Stimulated activated naive B cell treated with anti-CD40 and anti-IgM and Interleukin-4, amounts not matched to agents 10 μg/mL and 1 μg/mL and 100 μg/mL, for 72 hours (primary cell): ENCODE data around the gene LIPE.
A peak's percentile ranks its signal among the peaks of the same experiment; 100 is the strongest.

ENCODE experiments used
- ATAC-seq, 2 donors: fragments of 150-1000 bp; cut with Tn5 transposase; replicated peaks; 2 replicates each; pipeline ENCODE4 v1.10.0; 2021; ENCODE audit warnings: moderate library complexity in 1 of 2
- DNase-seq: peaks from one replicate; pipeline ENCODE4 v3.0.0; 2021
- H3K27ac Mint-ChIP-seq: one replicate; pipeline ENCODE4 v1.8.0; 2022; ENCODE audit warnings: mild to moderate bottlenecking, mixed read lengths
- H3K27me3 Mint-ChIP-seq, 2 donors: one replicate each; pipeline ENCODE4 v1.8.0; 2022; ENCODE audit warnings: mixed read lengths in 2 of 2
- H3K36me3 Mint-ChIP-seq, 2 donors: one replicate each; pipeline ENCODE4 v1.8.0; 2022; ENCODE audit warnings: mixed read lengths in 2 of 2, mild to moderate bottlenecking in 1 of 2
- H3K4me1 Mint-ChIP-seq, 2 donors: one replicate each; pipeline ENCODE4 v1.8.0; 2022; ENCODE audit warnings: mixed read lengths in 2 of 2, mild to moderate bottlenecking in 1 of 2
- H3K4me3 Mint-ChIP-seq, 2 donors: one replicate each; pipeline ENCODE4 v1.8.0; 2022; ENCODE audit warnings: mild to moderate bottlenecking in 2 of 2, mixed read lengths in 2 of 2, moderate library complexity in 1 of 2
- H3K9me3 Mint-ChIP-seq, 2 donors: one replicate each; pipeline ENCODE4 v1.8.0; 2022; ENCODE audit warnings: mixed read lengths in 2 of 2, mild to moderate bottlenecking in 1 of 2

The LIPE gene

DNA sequence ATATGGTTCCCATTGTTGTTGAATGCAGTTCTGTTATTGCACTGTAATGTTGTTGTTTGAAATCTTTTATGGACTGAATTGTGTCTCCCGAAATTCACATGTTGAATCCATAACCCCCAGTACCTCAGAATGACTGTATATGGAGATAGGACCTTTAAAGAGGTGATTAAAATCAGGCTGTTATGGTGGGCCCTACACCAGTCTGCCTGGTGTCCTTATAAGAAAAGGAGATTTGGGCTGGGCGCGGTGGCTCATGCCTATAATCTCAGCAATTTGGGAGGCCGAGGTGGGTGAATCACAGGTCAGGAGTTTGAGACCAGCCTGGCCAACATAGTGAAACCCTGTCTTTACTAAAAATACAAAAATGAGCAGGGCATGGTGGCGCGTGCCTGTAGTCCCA is 8.1 kb upstream of the LIPE start:
- no peak for ATAC-seq
- no peaks in the 10 kb centered on the region for H3K9me3 Mint-ChIP-seq

DNA sequence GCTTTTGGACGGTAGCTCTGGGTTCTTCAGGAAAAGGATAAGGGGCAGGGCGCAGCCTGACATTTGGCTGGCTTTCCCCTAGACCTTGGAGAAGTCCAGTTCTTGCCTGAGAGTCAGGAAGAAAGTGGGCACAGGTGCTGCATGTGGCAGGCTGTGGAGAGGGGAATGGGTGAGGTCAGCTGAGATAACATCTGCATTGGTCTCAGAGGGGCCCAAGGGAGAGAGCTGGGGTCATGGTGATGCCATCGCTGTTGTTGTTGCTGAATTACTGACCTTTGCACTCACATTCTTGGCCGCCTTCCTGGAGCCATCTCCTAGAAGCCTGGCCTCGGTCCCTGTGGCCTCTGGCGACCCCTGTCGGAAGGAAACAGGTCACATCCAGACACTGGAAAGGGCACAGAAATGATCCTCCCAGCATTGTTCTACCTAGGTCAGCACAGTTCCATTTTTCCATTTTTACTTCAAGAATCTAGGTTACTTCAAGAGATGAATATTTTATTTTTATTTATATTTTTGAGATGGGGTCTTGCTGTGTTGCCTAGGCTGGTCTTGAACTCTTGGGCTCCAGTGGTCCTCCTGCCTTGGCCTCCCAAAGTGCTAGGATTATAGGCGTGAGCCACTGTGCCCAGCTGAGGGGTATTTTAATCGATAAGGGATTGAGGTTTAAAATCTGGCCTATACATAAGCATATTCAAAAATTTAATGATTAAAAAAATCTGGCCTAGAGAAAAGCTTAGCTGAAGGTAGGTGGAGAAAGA is 6.5 kb upstream of the LIPE start:
- Mint-ChIP-seq H3K36me3 (no peaks in the 10 kb centered on the region), H3K27ac (no peak overlapping the region), H3K9me3 (no peaks in the 10 kb centered on the region), H3K4me3 (no peak overlapping the region), H3K4me1 (peaks cover 6 to 9% of the 10 kb centered on the region in 2 donors), H3K27me3 (peaks cover 1 to 3% of the 10 kb centered on the region in 2 donors)
- peak; percentile 72 to 80 for ATAC-seq
- peak; percentile 23 for DNase-seq

More for the DNA sequence above, 8.1 kb upstream of the LIPE start:
- no peaks in the 10 kb centered on the region for H3K36me3 Mint-ChIP-seq
- H3K4me1 Mint-ChIP-seq: peaks cover 6 to 10% of the 10 kb centered on the region in 2 donors
- no peak overlapping the region for H3K27ac Mint-ChIP-seq
- no peak overlapping the region for H3K4me3 Mint-ChIP-seq
- no peak for DNase-seq
- H3K27me3 Mint-ChIP-seq: peaks cover 0 to 3% of the 10 kb centered on the region in 2 donors

DNA sequence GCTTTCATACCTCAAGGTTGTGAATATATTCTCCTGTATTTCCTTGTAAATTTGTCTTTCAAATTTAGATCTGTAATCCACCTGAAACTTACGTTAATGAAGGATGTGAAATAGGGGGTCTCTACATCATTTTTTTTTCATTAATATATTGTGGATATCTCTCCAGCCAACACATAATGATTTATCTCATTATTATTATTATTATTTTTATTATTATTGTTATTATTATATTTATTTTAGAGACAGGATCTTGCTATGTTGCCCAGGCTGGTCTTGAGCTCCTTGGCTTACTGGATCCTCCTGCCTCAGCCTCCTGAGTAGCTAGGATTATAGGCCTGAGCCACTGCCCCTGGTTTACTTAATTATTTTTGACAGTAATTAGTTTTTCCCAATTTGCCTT is 4.3 kb upstream of the LIPE start:
- H3K4me3 Mint-ChIP-seq: no peak overlapping the region
- H3K36me3 Mint-ChIP-seq: no peaks in the 10 kb centered on the region
- ATAC-seq (no peak), DNase-seq (no peak)
- peaks cover 3 to 5% of the 10 kb centered on the region in 2 donors for H3K4me1 Mint-ChIP-seq
- H3K9me3 Mint-ChIP-seq: no peaks in the 10 kb centered on the region
- no peak overlapping the region for H3K27ac Mint-ChIP-seq
- H3K27me3 Mint-ChIP-seq: peaks cover 3 to 6% of the 10 kb centered on the region in 2 donors

DNA sequence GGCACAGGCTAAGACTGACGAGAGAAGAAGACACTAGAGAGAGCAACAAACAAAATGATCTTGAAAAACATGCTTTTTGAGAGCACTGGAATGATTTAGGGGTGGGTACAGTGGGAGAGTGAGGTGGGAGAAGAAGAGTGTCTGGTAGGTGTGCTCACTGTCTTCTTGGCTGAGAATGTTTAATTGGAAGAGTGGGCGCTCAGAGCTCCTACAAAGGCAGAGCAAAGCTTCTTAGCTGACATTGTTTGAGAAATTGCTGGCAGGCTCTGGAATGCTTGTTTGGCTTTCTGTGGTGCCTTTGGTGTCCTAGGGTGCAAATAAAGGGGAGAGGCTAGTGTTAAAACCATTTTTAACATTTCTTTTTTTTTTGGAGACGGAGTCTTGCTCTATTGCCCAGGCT is 1.5 kb upstream of the LIPE start:
- no peaks in the 10 kb centered on the region for H3K36me3 Mint-ChIP-seq
- H3K4me3 Mint-ChIP-seq: no peak overlapping the region
- H3K4me1 Mint-ChIP-seq: peaks cover 9 to 15% of the 10 kb centered on the region in 2 donors
- H3K27ac Mint-ChIP-seq: no peak overlapping the region
- H3K9me3 Mint-ChIP-seq: peaks cover 0 to 3% of the 10 kb centered on the region in 2 donors
- DNase-seq (no peak), ATAC-seq (no peak)
- H3K27me3 Mint-ChIP-seq: peaks cover 3 to 6% of the 10 kb centered on the region in 2 donors

DNA sequence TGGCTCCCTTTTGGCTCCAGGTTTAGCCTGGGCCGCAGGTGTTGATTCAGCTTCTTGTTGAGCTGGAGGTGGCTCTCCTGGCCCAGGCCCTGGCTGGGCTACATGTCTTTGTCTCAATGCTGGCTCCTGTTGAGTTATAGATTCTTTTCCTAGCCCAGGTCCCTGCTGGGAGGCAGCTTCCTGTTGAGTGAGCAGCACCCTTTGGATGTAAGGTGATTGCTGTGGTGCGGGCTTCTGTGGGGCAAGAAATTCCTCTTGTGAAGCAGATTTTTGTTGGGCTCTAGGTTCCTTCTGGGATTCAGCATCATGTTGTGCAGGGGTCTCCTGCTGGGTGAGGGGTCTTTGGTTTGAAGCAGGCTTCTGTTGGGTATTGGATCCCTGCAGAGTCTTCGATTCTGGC is 545 bp downstream of the LIPE start:
- Mint-ChIP-seq H3K27ac (peak overlapping the region; percentile 5), H3K4me1 (peaks cover 18 to 31% of the 10 kb centered on the region in 2 donors), H3K9me3 (peaks cover 0 to 3% of the 10 kb centered on the region in 2 donors), H3K4me3 (no peak overlapping the region), H3K27me3 (peaks cover 0 to 6% of the 10 kb centered on the region in 2 donors), H3K36me3 (peaks cover 0 to 4% of the 10 kb centered on the region in 2 donors)
- no peak for DNase-seq
- no peak for ATAC-seq

DNA sequence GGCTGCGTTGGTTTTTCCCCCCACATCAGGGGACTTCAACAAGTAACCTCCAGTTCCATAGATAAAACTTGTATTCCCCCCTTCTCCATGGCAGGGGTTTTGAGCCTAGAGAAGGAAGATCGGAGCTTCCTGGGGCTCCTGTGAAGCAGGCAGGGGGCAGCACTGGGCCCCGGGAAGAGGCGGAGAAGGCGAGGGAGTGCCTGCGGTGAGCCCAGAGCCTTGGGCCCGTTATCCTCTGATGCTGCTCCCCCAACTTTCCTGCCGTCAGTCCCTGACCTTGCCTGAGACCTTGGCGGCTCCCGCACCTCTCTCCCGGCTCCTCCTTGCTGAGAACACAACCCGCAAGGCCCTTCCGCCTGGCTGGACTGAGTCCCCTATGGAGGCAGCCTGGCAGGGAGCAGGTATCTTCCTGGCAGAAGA is 2.5 kb downstream of the LIPE start:
- H3K4me1 Mint-ChIP-seq: peaks cover 32 to 50% of the 10 kb centered on the region in 2 donors
- H3K4me3 Mint-ChIP-seq: peak overlapping the region in 1 of 2 donors; percentile 99
- no peak overlapping the region for H3K27ac Mint-ChIP-seq
- H3K27me3 Mint-ChIP-seq: peaks cover 0 to 6% of the 10 kb centered on the region in 2 donors
- no peak for DNase-seq
- peaks cover 0 to 3% of the 10 kb centered on the region in 2 donors for H3K9me3 Mint-ChIP-seq
- no peak for ATAC-seq
- H3K36me3 Mint-ChIP-seq: peaks cover 6 to 10% of the 10 kb centered on the region in 2 donors

DNA sequence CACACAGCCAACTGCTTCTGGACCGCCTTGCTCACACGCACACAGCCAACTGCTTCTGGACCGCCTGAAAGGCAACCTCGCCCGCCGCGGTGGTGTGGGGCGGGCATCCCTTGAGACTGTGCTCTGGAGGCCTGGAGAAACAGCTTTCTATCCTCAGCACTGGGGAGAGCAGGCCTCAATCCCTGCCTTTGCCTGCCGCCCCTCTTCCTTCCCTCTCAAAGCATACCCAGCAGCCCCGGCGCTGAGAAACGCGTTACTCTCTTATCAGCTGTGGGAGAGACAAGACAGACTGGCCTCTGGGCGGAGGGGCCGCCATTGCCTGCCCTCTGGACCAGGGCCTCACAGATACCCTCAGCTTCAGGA is 2.9 kb downstream of the LIPE start:
- DNase-seq (no peak), ATAC-seq (no peak)
- Mint-ChIP-seq H3K36me3 (peaks cover 6 to 10% of the 10 kb centered on the region in 2 donors), H3K4me3 (peak overlapping the region; percentile 92 to 99), H3K27me3 (peaks cover 0 to 6% of the 10 kb centered on the region in 2 donors), H3K27ac (peak overlapping the region; percentile 93), H3K4me1 (peaks cover 35 to 54% of the 10 kb centered on the region in 2 donors), H3K9me3 (peaks cover 0 to 3% of the 10 kb centered on the region in 2 donors)

DNA sequence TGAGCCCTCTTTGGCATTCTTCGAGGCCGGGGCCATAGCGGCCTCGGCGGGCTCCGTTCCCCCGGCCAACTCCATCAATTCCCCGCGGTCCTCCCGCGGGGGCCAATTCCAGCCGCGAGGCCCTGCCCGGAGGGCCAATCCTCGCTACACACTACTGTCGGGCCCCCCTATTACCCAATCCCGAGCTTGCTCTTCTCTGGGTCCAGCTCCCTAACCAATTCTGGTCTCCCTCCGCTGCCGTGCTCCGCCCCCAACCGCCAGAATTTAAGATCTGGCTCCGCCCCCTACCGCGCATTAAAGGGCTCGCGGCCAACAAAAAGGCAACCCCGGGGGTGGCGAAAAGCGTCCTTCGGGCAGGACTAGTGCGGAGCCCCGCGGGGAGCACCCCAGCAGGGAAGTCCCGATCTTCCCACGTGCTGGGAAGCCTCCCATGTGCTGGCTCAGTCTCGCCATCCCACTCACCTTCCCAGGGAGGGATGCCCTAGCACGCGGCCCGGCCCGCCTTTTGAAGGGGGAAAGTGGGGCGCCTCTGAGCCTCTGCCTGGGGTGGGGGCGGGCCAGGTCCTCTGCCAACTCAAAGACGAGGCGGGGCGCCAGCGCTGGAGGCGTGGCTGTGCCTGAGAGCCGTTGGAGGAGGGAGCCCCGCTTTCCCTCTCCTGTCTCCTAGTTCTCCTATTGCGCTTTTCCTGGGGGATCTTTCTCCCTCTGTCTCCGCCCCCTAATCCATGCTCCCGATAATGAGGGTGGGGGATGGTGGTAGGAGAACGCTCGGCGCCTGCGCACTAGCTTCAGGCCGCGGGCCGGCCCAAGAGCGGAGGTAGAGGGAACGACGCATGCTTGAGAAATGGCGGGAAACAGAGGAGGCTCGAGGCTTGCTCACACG is 3.5 kb downstream of the LIPE start:
- H3K36me3 Mint-ChIP-seq: peaks cover 8 to 12% of the 10 kb centered on the region in 2 donors
- DNase-seq (peak; percentile 94), ATAC-seq (peak; percentile 91 to 92)
- peak overlapping the region; percentile 92 to 99 for H3K4me3 Mint-ChIP-seq
- peaks cover 0 to 3% of the 10 kb centered on the region in 2 donors for H3K9me3 Mint-ChIP-seq
- peaks cover 0 to 5% of the 10 kb centered on the region in 2 donors for H3K27me3 Mint-ChIP-seq
- H3K4me1 Mint-ChIP-seq: peaks cover 36 to 57% of the 10 kb centered on the region in 2 donors
- H3K27ac Mint-ChIP-seq: peak overlapping the region; percentile 93

DNA sequence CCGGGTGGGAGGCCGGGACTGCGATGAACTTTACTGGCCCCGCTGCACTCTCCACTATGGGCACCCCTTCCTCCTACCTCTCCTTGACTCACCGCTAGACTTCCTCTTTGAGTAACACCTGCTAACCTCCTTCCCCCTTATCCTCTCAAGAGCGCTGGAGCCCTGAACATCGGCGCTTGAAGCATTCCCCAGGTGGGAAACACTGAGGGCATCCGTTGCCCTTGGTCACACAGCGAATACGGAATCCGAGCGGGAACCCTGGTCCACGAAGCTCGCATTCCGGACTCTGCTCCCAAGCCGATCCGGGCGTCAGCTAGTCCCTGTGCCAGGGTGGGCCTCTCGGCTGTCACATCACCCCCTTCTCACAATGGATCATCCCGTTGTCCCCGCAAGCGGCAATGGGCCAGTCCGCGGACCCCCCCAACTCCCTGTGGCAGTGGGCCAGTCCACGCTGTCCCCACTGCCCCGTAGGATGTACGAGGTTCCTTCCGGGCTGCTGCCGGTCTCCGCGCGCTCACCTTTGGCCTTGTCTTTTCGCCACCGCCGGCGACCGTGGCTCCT is 4.2 kb downstream of the LIPE start:
- Mint-ChIP-seq H3K4me1 (peaks cover 36 to 57% of the 10 kb centered on the region in 2 donors), H3K36me3 (peaks cover 8 to 13% of the 10 kb centered on the region in 2 donors), H3K4me3 (peak overlapping the region; percentile 92 to 99), H3K27me3 (no peaks in the 10 kb centered on the region), H3K9me3 (peaks cover 0 to 3% of the 10 kb centered on the region in 2 donors), H3K27ac (peak overlapping the region; percentile 93)
- ATAC-seq: peak; percentile 69 to 70
- peak; percentile 58 for DNase-seq

DNA sequence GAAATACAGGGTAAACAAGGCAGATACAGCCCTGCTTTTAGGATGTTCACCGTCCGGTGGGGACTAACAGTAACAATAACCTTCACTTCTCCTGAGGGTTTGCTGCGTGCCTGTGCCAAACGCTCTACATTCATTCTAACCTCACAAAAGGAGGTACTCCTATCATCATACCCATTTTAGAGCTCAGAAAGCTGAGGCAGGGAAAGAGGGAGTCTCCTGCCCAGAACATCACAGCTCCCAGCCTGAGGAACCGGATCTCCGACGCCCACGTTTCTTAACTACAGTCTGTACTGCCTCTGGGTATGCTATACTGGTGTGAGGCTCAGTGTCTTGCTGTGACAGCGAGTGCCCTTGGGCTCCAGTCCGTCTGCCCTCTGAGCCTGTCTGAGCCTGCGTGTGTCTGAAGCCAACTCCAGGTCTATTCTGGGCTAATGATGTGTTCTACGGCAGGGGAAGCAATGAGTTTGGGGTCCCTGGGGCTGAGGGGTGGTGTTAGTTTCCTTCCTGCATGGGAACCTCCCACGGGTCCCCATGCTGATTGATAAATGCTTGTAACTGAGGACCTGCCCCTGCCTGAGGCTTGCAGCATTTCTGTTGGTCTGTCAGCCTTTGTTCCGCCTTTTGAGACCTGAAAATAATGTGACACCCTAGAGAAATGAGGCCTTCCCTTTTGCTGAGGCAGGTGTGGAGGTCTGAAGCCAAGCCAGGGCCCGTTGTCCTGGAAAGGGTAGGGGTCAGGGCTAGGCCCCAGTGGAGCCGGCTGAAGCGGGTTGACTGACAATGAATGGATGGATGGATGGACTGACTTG is 4.9 kb downstream of the LIPE start:
- ATAC-seq (peak; percentile 26 to 43), DNase-seq (no peak)
- Mint-ChIP-seq H3K27ac (peak overlapping the region; percentile 93), H3K27me3 (no peaks in the 10 kb centered on the region), H3K4me1 (peaks cover 36 to 57% of the 10 kb centered on the region in 2 donors), H3K36me3 (peaks cover 8 to 13% of the 10 kb centered on the region in 2 donors), H3K4me3 (peak overlapping the region; percentile 92 to 99), H3K9me3 (peaks cover 0 to 3% of the 10 kb centered on the region in 2 donors)

DNA sequence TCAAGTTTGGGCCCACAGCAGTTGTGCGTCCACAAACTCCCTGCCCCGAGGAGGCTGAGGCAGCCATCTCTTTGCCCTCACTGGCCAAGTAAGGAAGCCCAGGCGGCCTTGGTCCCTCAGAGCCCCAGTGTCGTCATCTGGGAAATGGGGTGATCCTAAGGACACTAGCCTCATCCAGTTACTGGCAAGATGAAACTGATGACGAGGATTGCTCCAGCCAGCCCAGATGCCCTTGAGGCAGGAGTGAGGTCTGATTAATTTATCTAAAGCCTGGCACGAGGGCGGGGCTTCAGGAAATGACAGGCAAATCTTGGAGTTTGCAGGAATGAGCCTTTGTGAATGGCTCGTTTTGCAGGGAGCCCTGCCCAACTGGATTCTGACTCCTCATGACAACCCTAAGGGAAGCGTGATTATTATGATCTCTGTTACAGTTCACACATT is 5.6 kb downstream of the LIPE start:
- no peak for ATAC-seq
- H3K27ac Mint-ChIP-seq: peak overlapping the region; percentile 93
- DNase-seq: no peak
- no peaks in the 10 kb centered on the region for H3K27me3 Mint-ChIP-seq
- peaks cover 36 to 57% of the 10 kb centered on the region in 2 donors for H3K4me1 Mint-ChIP-seq
- peaks cover 8 to 13% of the 10 kb centered on the region in 2 donors for H3K36me3 Mint-ChIP-seq
- peaks cover 0 to 3% of the 10 kb centered on the region in 2 donors for H3K9me3 Mint-ChIP-seq
- peak overlapping the region in 1 of 2 donors; percentile 92 for H3K4me3 Mint-ChIP-seq

DNA sequence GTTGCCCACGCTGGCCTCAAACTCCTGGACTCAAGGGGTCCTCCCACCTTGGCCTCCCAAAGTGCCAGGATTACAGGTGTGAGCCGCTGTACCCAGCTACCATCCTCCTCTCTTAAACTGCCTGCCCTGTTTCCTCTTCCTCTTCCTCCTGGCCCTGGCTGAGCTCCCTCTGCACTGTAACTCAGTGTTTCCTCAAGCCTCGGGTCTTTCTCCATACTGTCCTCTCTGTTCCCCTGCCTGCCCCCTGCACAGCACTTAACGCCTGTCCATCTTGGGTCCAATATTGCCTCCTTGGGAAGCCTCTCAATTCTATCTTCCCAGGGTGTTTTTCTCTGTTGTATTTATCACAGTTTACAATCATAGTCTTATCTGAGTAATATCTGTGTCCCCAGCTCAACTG is 6.1 kb downstream of the LIPE start:
- Mint-ChIP-seq H3K9me3 (peaks cover 0 to 3% of the 10 kb centered on the region in 2 donors), H3K4me3 (peak overlapping the region in 1 of 2 donors; percentile 1), H3K27me3 (no peaks in the 10 kb centered on the region), H3K27ac (peak overlapping the region; percentile 9), H3K36me3 (peaks cover 8 to 13% of the 10 kb centered on the region in 2 donors), H3K4me1 (peaks cover 36 to 57% of the 10 kb centered on the region in 2 donors)
- DNase-seq: no peak
- ATAC-seq: no peak

DNA sequence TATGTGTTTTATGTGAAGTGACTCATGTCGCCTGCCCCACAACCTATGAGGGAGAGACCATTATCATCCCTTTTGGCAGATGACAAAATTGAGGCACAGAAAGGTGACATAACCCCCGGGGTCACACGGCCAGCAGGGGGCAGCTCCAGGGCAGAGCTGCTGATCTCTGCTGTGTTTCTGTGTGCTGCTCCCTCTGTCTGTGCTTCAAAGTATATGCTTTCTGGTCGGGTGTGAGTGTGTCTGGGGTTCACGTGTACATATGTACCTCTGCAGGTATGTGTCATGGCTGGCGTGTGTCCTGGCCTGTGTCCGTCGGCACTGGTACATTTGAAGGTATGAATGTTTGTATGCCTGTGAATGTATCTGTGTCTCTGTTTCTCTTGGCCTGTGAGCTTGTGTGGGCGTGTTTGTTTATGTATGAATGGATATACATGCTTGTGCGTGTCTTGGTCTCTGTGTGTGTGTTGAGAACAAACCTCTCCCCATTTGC is 7.1 kb downstream of the LIPE start:
- DNase-seq (peak; percentile 37), ATAC-seq (peak; percentile 15 to 23)
- no peak overlapping the region for H3K4me3 Mint-ChIP-seq
- H3K9me3 Mint-ChIP-seq: peaks cover 0 to 3% of the 10 kb centered on the region in 2 donors
- peaks cover 36 to 57% of the 10 kb centered on the region in 2 donors for H3K4me1 Mint-ChIP-seq
- peaks cover 14 to 16% of the 10 kb centered on the region in 2 donors for H3K36me3 Mint-ChIP-seq
- H3K27ac Mint-ChIP-seq: no peak overlapping the region
- no peaks in the 10 kb centered on the region for H3K27me3 Mint-ChIP-seq
